ENCODE results near the gene ELF1.
"Not testable (repeated sequence)": the region's sequence is repeated elsewhere in the genome, so short reads cannot be mapped to it uniquely, and the experiment has no call there.

The ELF1 gene

GRCh38 chr13:40895227-40896184, 123.6 kb downstream of the ELF1 start:
- DNase-seq (ENCODE audit: extremely low read depth in 1 of 2, low read depth in 1 of 2) = no peak

DNA sequence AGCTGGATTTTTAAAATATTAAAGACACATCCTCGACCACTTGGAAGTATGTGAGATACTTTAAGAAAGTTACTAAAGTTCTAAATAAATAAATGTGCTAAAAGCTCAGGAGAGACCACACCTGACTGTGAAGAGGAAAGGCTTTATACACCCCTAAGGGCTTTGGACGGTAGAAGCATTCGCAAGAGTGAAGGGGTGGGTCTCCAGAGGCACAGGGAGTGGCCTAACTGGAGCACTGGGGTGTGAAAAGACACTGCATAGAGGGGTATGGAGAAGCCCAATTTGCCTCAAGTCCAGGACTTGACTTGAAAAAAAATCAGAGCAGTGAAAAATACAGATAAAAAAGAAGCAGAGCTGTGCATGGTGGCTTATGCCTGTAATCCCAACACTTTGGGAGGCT, 125.5 kb downstream of the ELF1 start:
- DNase-seq (ENCODE audit: extremely low read depth in 1 of 2, low read depth in 1 of 2) = not testable (repeated sequence)

GRCh38 chr13:40886017-40886416, 133.1 kb downstream of the ELF1 start:
- no peak for DNase-seq (ENCODE audit: extremely low read depth in 1 of 2, low read depth in 1 of 2)

DNA sequence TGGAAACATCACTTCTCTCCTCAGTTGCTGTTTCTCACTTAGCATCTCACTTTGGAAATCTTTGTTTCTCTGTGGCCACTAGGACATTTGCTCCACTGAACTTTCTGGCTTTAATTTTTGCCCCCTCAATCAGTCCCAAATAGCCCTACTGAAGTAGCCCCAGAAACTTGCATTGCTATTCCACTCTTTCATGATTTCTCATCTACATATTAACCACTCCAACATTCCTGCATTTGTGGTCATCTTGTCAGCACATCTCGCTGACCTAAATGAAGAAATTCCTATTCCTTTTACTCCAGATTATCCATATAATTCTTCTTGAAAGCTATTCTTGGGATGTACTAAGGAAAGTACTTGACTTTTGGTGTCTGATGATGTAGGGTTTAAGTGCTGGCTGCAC, 134.9 kb downstream of the ELF1 start:
- DNase-seq (ENCODE audit: extremely low read depth in 1 of 2, low read depth in 1 of 2) = not testable (repeated sequence)
